ENCODE data around the gene SLC16A9.

- no peak for TF ChIP-seq CTCF (conservative IDR thresholded peaks at IDR 0.05)
- no peak for TF ChIP-seq ZFX (IDR thresholded peaks at IDR 0.05)
Observed at GRCh38 chr10:59704630-59705029, 5.0 kb downstream of the SLC16A9 start.

Data from C4-2B (cell line).